Measurements from ENCODE around the gene UNC93B1. TPM values are rescaled to one million over a fixed set of nuclear protein-coding genes. Genes with fewer than 3 reads are reported as not detected.
A peak's percentile ranks its signal among the peaks of the same experiment; 100 is the strongest.

Gene UNC93B1
- total RNA-seq (20.5 TPM), polyA plus RNA-seq (34.9 TPM)

GRCh38 chr11:68003846-68004550 lies at the start of gene UNC93B1:
Gene UNC93B1 (minus strand): TSS chr11:68004097. CDS start chr11:68004043, 54 bp downstream.
- Histone ChIP-seq H3K27ac (ENCODE audit: low read depth) (peak within 1 kb of the TSS; percentile 51), H3K4me3 (ENCODE audit: low read depth, low read length) (peak within 1 kb of the TSS; percentile 78), H3K4me1 (ENCODE audit: insufficient read depth) (no peaks in the 10 kb centered on the region), H3K36me3 (ENCODE audit: insufficient read depth) (no peaks in the 10 kb centered on the region)
- no peak for DNase-seq (ENCODE audit: extremely low spot score)
- 3% methylated on average over 64 of the region's 64 CpGs for WGBS

- Histone ChIP-seq H3K36me3 (ENCODE audit: insufficient read depth) (peaks cover 11% of the 10 kb centered on the region), H3K4me3 (ENCODE audit: low read depth, low read length) (no peak overlapping the region), H3K4me1 (ENCODE audit: insufficient read depth) (no peaks in the 10 kb centered on the region), H3K27ac (ENCODE audit: low read depth) (no peak overlapping the region)
- no peak for DNase-seq (ENCODE audit: extremely low spot score)
- WGBS, result 68% methylated on average over 9 of the region's 9 CpGs
Measured at GRCh38 chr11:68053117-68053516, 49.2 kb upstream of the UNC93B1 start.

- H3K27ac ChIP-seq (ENCODE audit: low read depth), result no peak overlapping the region
- H3K4me1 ChIP-seq (ENCODE audit: insufficient read depth), result no peaks in the 10 kb centered on the region
- 83% methylated on average over 15 of the region's 15 CpGs for WGBS
- peaks cover 8% of the 10 kb centered on the region for H3K36me3 ChIP-seq (ENCODE audit: insufficient read depth)
- no peak overlapping the region for H3K4me3 ChIP-seq (ENCODE audit: low read depth, low read length)
- DNase-seq (ENCODE audit: extremely low spot score), result no peak
Measured at GRCh38 chr11:68052137-68052873, 48.4 kb upstream of the UNC93B1 start.

GRCh38 chr11:68051191-68052136 lies 47.6 kb upstream of the UNC93B1 start:
- H3K27ac ChIP-seq (ENCODE audit: low read depth), result no peak overlapping the region
- H3K4me3 ChIP-seq (ENCODE audit: low read depth, low read length), result no peak overlapping the region
- H3K4me1 ChIP-seq (ENCODE audit: insufficient read depth), result no peaks in the 10 kb centered on the region
- peaks cover 8% of the 10 kb centered on the region for H3K36me3 ChIP-seq (ENCODE audit: insufficient read depth)
- no peak for DNase-seq (ENCODE audit: extremely low spot score)
- WGBS, result 77% methylated on average over 14 of the region's 14 CpGs

GRCh38 chr11:68050371-68050841 lies 46.5 kb upstream of the UNC93B1 start:
- Histone ChIP-seq H3K4me3 (ENCODE audit: low read depth, low read length) (no peak overlapping the region), H3K36me3 (ENCODE audit: insufficient read depth) (peaks cover 8% of the 10 kb centered on the region), H3K4me1 (ENCODE audit: insufficient read depth) (no peaks in the 10 kb centered on the region), H3K27ac (ENCODE audit: low read depth) (no peak overlapping the region)
- 92% methylated on average over 18 of the region's 18 CpGs for WGBS
- DNase-seq (ENCODE audit: extremely low spot score), result no peak

- Histone ChIP-seq H3K36me3 (ENCODE audit: insufficient read depth) (peaks cover 8% of the 10 kb centered on the region), H3K4me1 (ENCODE audit: insufficient read depth) (no peaks in the 10 kb centered on the region), H3K4me3 (ENCODE audit: low read depth, low read length) (no peak overlapping the region), H3K27ac (ENCODE audit: low read depth) (no peak overlapping the region)
- 91% methylated on average over 40 of the region's 40 CpGs for WGBS
- no peak for DNase-seq (ENCODE audit: extremely low spot score)
Measured at GRCh38 chr11:68049509-68050370, 45.8 kb upstream of the UNC93B1 start.

- 88% methylated on average over 35 of the region's 35 CpGs for WGBS
- DNase-seq (ENCODE audit: extremely low spot score), result no peak
- H3K4me1 ChIP-seq (ENCODE audit: insufficient read depth), result no peaks in the 10 kb centered on the region
- no peak overlapping the region for H3K27ac ChIP-seq (ENCODE audit: low read depth)
- H3K4me3 ChIP-seq (ENCODE audit: low read depth, low read length), result no peak overlapping the region
- peaks cover 10% of the 10 kb centered on the region for H3K36me3 ChIP-seq (ENCODE audit: insufficient read depth)
Measured at GRCh38 chr11:68048681-68049508, 45.0 kb upstream of the UNC93B1 start.

GRCh38 chr11:68047437-68048290 lies 43.8 kb upstream of the UNC93B1 start:
- Histone ChIP-seq H3K36me3 (ENCODE audit: insufficient read depth) (peaks cover 10% of the 10 kb centered on the region), H3K4me3 (ENCODE audit: low read depth, low read length) (no peak overlapping the region), H3K4me1 (ENCODE audit: insufficient read depth) (no peaks in the 10 kb centered on the region), H3K27ac (ENCODE audit: low read depth) (no peak overlapping the region)
- no peak for DNase-seq (ENCODE audit: extremely low spot score)
- 88% methylated on average over 37 of the region's 37 CpGs for WGBS

- DNase-seq (ENCODE audit: extremely low spot score), result no peak
- no peaks in the 10 kb centered on the region for H3K4me1 ChIP-seq (ENCODE audit: insufficient read depth)
- WGBS, result 89% methylated on average over 18 of the region's 18 CpGs
- peaks cover 5% of the 10 kb centered on the region for H3K36me3 ChIP-seq (ENCODE audit: insufficient read depth)
- H3K27ac ChIP-seq (ENCODE audit: low read depth), result no peak overlapping the region
- no peak overlapping the region for H3K4me3 ChIP-seq (ENCODE audit: low read depth, low read length)
Measured at GRCh38 chr11:68044898-68045351, 41.0 kb upstream of the UNC93B1 start.

GRCh38 chr11:68044145-68044813 lies 40.4 kb upstream of the UNC93B1 start:
- no peak overlapping the region for H3K4me3 ChIP-seq (ENCODE audit: low read depth, low read length)
- no peak overlapping the region for H3K27ac ChIP-seq (ENCODE audit: low read depth)
- H3K36me3 ChIP-seq (ENCODE audit: insufficient read depth), result peaks cover 1% of the 10 kb centered on the region
- no peaks in the 10 kb centered on the region for H3K4me1 ChIP-seq (ENCODE audit: insufficient read depth)
- no peak for DNase-seq (ENCODE audit: extremely low spot score)
- 79% methylated on average over 24 of the region's 24 CpGs for WGBS

Measured in urinary bladder (tissue), 4 donors.